GM12878 (cell line): ENCODE data around the gene COL4A1. TPM values are rescaled to one million over a fixed set of nuclear protein-coding genes. Genes with fewer than 3 reads are reported as not detected.

Source experiments
- ATAC-seq: fragments of 200-7000 bp; cut with Tn5 transposase; 3 replicates; pipeline ENCODE4 v1.9.1; 2020; ENCODE audit warnings: mild to moderate bottlenecking, moderate library complexity
- BruUV-seq: library from RNA; stranded (reverse); fragments of 400-500 nt; replicated peaks from 2 replicates; lab custom pipeline; 2021; lab: Mats Ljungman, UMichigan
- CTCF ChIA-PET: fragments of 300-600 bp; sonication (Branson Sonifier 250); formaldehyde crosslinking; extraction: SDS; loops from one replicate; lab custom pipeline; 2021; ENCODE audit warnings: inconsistent platforms; lab: Yijun Ruan, JAX
- POLR2A ChIA-PET: fragments of 350-600 bp; formaldehyde crosslinking; extraction: SDS; loops from one replicate; lab custom pipeline; 2021; ENCODE audit warnings: inconsistent platforms; lab: Charles Lee
- RAD21 ChIA-PET: fragments of 300-600 bp; sonication (Branson Sonifier 250); formaldehyde crosslinking; loops from one replicate; lab custom pipeline; 2023; ENCODE audit warnings: antibody characterized with exemption; ENCODE audit not compliant: unreplicated experiment; lab: Charles Lee
- SMC1A ChIA-PET: fragments of 300-600 bp; sonication (Branson Sonifier 250); formaldehyde crosslinking; loops from one replicate; lab custom pipeline; 2023; ENCODE audit not compliant: unreplicated experiment, uncharacterized antibody; lab: Charles Lee
- DNase-seq: peaks from one replicate; pipeline ENCODE4 v3.0.0-alpha.2; 2011; ENCODE audit warnings: low read depth, low spot score
- FAIRE-seq: peaks from 3 replicates; lab custom pipeline; 2011; peaks lifted over from hg19 to GRCh38; lab: Jason Lieb, UNC
- H2AFZ ChIP-seq: 2 replicates; pipeline ENCODE4 v1.6.0; 2011; ENCODE audit warnings: low read depth, low read length, control low read depth; ENCODE audit not compliant: control insufficient read depth
- H3K27ac ChIP-seq: 2 replicates; pipeline ENCODE4 v1.5.1; 2011; ENCODE audit warnings: control low read depth; ENCODE audit not compliant: control insufficient read depth, insufficient read depth
- H3K27me3 ChIP-seq, 2 experiments: replicated peaks in 1 of 2; 2 replicates each; pipeline versions ENCODE4 v1.6.0 to v1.6.1; 2011; ENCODE audit warnings: low read length in 1 of 2; ENCODE audit not compliant: control insufficient read depth in 2 of 2, insufficient read depth in 2 of 2
- H3K36me3 ChIP-seq, 2 experiments: 2 replicates each; pipeline ENCODE4 v1.5.1; 2011; ENCODE audit warnings: low read length in 1 of 2; ENCODE audit not compliant: control insufficient read depth in 2 of 2, insufficient read depth in 2 of 2
- H3K4me1 ChIP-seq: 2 replicates; pipeline ENCODE4 v1.6.1; 2011; ENCODE audit warnings: mild to moderate bottlenecking, low read length, moderate library complexity, mixed read lengths; ENCODE audit not compliant: control insufficient read depth, insufficient read depth
- H3K4me2 ChIP-seq: 2 replicates; pipeline ENCODE4 v1.6.0; 2011; ENCODE audit warnings: control low read depth; ENCODE audit not compliant: control insufficient read depth, insufficient read depth
- H3K4me3 ChIP-seq: fragments of 200-600 bp; sonication (generic); 2 replicates; pipeline ENCODE4 v1.5.1; 2016
- H3K79me2 ChIP-seq: 2 replicates; pipeline ENCODE4 v1.6.0; 2011; ENCODE audit warnings: low read length; ENCODE audit not compliant: control insufficient read depth, insufficient read depth
- H3K9ac ChIP-seq: 2 replicates; pipeline ENCODE4 v1.8.0; 2011; ENCODE audit warnings: low read length, control low read depth, mixed read lengths; ENCODE audit not compliant: control insufficient read depth, insufficient read depth
- H3K9me3 ChIP-seq: replicated peaks from 3 replicates; pipeline ENCODE4 v1.5.1; 2011; ENCODE audit warnings: mild to moderate bottlenecking, low read length; ENCODE audit not compliant: control insufficient read depth, insufficient read depth
- H4K20me1 ChIP-seq: 2 replicates; pipeline ENCODE4 v1.6.0; 2011; ENCODE audit not compliant: control insufficient read depth, insufficient read depth
- HCFC1 ChIP-seq: fragments of 150-350 bp; IDR thresholded peaks from 2 replicates; pipeline ENCODE4 v1.6.1; 2014; ENCODE audit warnings: low read length
- HDAC2 ChIP-seq: fragments of 200-600 bp; sonication (generic); IDR thresholded peaks from 2 replicates; pipeline ENCODE4 v1.6.1; 2017
- JUND ChIP-seq: IDR thresholded peaks from 2 replicates; pipeline ENCODE4 v1.6.1; 2012; ENCODE audit warnings: low read depth, mild to moderate bottlenecking, low read length, improper control_type of control experiment, moderate library complexity
- KDM1A ChIP-seq: fragments of 200-600 bp; sonication (generic); IDR thresholded peaks from 2 replicates; pipeline ENCODE4 v1.6.1; 2016; ENCODE audit warnings: borderline replicate concordance
- MXI1 ChIP-seq: fragments of 150-350 bp; IDR thresholded peaks from 2 replicates; pipeline ENCODE4 v1.6.1; 2011; ENCODE audit warnings: low read depth, mild to moderate bottlenecking, inconsistent platforms, low read length, improper control_type of control experiment
- NFYA ChIP-seq: IDR thresholded peaks from 2 replicates; pipeline ENCODE4 v1.6.1; 2011; ENCODE audit warnings: low read depth, mild to moderate bottlenecking, low read length, improper control_type of control experiment, borderline replicate concordance
- PAX5 ChIP-seq: IDR thresholded peaks from 2 replicates; pipeline ENCODE4 v1.6.1; 2011; ENCODE audit warnings: low read depth, low read length, borderline replicate concordance
- PML ChIP-seq: IDR thresholded peaks from 2 replicates; pipeline ENCODE4 v1.6.1; 2012; ENCODE audit warnings: low read length, inconsistent platforms
- RELA ChIP-seq: fragments of 450-650 bp; IDR thresholded peaks from 2 replicates; pipeline ENCODE4 v1.8.0; 2014; ENCODE audit warnings: borderline replicate concordance; ENCODE audit not compliant: partially characterized antibody
- SREBF1 ChIP-seq: IDR thresholded peaks from 2 replicates; pipeline ENCODE4 v1.6.1; 2012; ENCODE audit warnings: mild to moderate bottlenecking, low read length
- SRF ChIP-seq, 2 experiments: IDR thresholded peaks; 2 replicates each; pipeline ENCODE4 v1.6.1; 2011; ENCODE audit warnings: low read depth in 2 of 2, low read length in 2 of 2, mild to moderate bottlenecking in 1 of 2, moderate library complexity in 1 of 2
- WGBS: methylation state at CpG from one replicate; pipeline ENCODE4 v1.1.6; 2016; ENCODE audit warnings: low lambda C conversion rate; ENCODE audit not compliant: insufficient replicate concordance, insufficient coverage; ENCODE audit errors: missing lambda C conversion rate; 5-methylcytosine and 5-hydroxymethylcytosine counted together
- in situ Hi-C: fragments of 300-500 bp; cut with MboI; formaldehyde crosslinking; loops from 9 replicates; pipeline ENCODE4 v1.14.3; 2018; ENCODE audit warnings: mixed read lengths
- intact Hi-C: fragments of 100-400 bp; cut with micrococcal nuclease; formaldehyde crosslinking; loops from one replicate; pipeline ENCODE4 v1.14.2; 2022; ENCODE audit not compliant: unreplicated experiment
- polyA plus RNA-seq, 11 experiments: library from polyadenylated mRNA; depleted of rRNA in 4 of 11; unstranded in 6 of 11; stranded (reverse) in 5 of 11; fragments of >200 nt; fragmentation: Nextera tagmentation in 4 of 11; fragmentation: Illumina TruSeq in 1 of 11; extraction: Ambion mirVana in 4 of 11; extraction: Trizol in 1 of 11; gene quantifications; 1 replicate in 1 of 11; 2 replicates in 10 of 11; pipeline versions ENCODE4 v1.2.1 to v1.2.3, GENCODE V29; 2011 to 2016; ENCODE audit warnings: inconsistent platforms in 2 of 11, missing spikeins in 2 of 11, low read depth in 1 of 11
- total RNA-seq, 4 experiments: library from RNA; depleted of rRNA in 3 of 4; stranded (reverse); fragments of >200 nt in 3 of 4; fragmentation: Illumina TruSeq in 1 of 4; extraction: Trizol in 1 of 4; gene quantifications; 2 replicates each; pipeline versions ENCODE4 v1.2.1 to v1.2.3, GENCODE V29; 2013 to 2021
- TF ChIP-seq, protein P1 (sequence below): fragments of 450-650 bp; IDR thresholded peaks from 2 replicates; pipeline ENCODE4 v1.6.1; 2017; ENCODE audit warnings: antibody characterized with exemption, mild to moderate bottlenecking, moderate library complexity

Gene COL4A1
- total and polyA plus RNA-seq, 10 of the 15 experiments (the other 5 are each of a cell fraction or from before 2014, with no cell fraction given): 0.07 to 0.31 (median 0.13) TPM; not detected in 6

DNA sequence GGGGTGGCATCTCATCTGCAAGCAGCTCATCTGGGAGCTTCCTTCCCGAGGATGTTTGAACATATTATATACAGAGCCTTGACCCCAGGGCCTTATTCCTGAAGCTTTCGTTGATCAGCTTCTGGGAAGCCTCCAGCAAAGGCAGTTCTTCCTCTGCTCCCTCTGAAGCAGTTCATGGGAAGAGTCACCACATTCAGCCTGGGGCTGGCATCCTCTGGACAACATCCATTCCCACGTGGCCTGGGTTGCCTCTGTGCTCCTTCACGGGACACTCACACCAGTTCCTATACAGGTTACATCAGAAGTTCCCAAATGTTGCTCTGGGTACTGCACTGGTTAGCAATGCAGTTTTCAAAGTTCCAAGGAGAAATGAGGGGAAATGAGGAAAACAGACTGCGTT lies 29.7 kb upstream of the COL4A1 start (continued):
- TF ChIP-seq, protein P1, sequence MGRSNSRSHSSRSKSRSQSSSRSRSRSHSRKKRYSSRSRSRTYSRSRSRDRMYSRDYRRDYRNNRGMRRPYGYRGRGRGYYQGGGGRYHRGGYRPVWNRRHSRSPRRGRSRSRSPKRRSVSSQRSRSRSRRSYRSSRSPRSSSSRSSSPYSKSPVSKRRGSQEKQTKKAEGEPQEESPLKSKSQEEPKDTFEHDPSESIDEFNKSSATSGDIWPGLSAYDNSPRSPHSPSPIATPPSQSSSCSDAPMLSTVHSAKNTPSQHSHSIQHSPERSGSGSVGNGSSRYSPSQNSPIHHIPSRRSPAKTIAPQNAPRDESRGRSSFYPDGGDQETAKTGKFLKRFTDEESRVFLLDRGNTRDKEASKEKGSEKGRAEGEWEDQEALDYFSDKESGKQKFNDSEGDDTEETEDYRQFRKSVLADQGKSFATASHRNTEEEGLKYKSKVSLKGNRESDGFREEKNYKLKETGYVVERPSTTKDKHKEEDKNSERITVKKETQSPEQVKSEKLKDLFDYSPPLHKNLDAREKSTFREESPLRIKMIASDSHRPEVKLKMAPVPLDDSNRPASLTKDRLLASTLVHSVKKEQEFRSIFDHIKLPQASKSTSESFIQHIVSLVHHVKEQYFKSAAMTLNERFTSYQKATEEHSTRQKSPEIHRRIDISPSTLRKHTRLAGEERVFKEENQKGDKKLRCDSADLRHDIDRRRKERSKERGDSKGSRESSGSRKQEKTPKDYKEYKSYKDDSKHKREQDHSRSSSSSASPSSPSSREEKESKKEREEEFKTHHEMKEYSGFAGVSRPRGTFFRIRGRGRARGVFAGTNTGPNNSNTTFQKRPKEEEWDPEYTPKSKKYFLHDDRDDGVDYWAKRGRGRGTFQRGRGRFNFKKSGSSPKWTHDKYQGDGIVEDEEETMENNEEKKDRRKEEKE: no peak
- TF ChIP-seq HDAC2 (no peak), MXI1 (no peak), SREBF1 (no peak)

GRCh38 chr13:110336108-110336507 lies 29.2 kb upstream of the COL4A1 start:
- RAD21 ChIA-PET: no interaction called here
- H3K4me2 ChIP-seq: no peak overlapping the region
- H3K36me3 ChIP-seq: no peaks in the 10 kb centered on the region
- SMC1A ChIA-PET: no interaction called here
- H3K4me1 ChIP-seq: peaks cover 2% of the 10 kb centered on the region
- peaks cover 5% of the 10 kb centered on the region; the same call in 2 of the 3 replicates for H3K9me3 ChIP-seq
- no peak overlapping the region for H3K27ac ChIP-seq
- intact Hi-C loops (no loop called here), in situ Hi-C loops (no loop called here)
- no peak overlapping the region for H3K4me3 ChIP-seq
- DNase-seq (no peak), FAIRE-seq (no peak), ATAC-seq (no peak)
- BruUV-seq: no TSS peak
- no peaks in the 10 kb centered on the region for H3K79me2 ChIP-seq
- H3K9ac ChIP-seq: no peak overlapping the region
- CTCF ChIA-PET: no interaction called here
- H2AFZ ChIP-seq: no peak overlapping the region
- 74% methylated on average over 9 of the region's 9 CpGs for WGBS
- POLR2A ChIA-PET: no interaction called here
- no peaks in the 10 kb centered on the region for H4K20me1 ChIP-seq
- no peak for TF ChIP-seq SRF (IDR thresholded peaks at IDR 0.05; ENCODE audit: low read depth in 2 of 2, low read length in 2 of 2)
- TF ChIP-seq PML: no peak
- TF ChIP-seq HCFC1: no peak
- TF ChIP-seq PAX5: no peak
- no peak for TF ChIP-seq RELA
- TF ChIP-seq, protein P1: no peak
- TF ChIP-seq KDM1A: no peak
- no peak for TF ChIP-seq JUND
- no peak for TF ChIP-seq NFYA
- no peak for TF ChIP-seq MXI1
- H3K27me3 ChIP-seq: no peaks in the 10 kb centered on the region; a peak in 1 of 4 replicates
